ENCODE results near the gene MYO5B.
"Not testable (repeated sequence)": the region's sequence is repeated elsewhere in the genome, so short reads cannot be mapped to it uniquely, and the experiment has no call there.

Gene MYO5B

DNA sequence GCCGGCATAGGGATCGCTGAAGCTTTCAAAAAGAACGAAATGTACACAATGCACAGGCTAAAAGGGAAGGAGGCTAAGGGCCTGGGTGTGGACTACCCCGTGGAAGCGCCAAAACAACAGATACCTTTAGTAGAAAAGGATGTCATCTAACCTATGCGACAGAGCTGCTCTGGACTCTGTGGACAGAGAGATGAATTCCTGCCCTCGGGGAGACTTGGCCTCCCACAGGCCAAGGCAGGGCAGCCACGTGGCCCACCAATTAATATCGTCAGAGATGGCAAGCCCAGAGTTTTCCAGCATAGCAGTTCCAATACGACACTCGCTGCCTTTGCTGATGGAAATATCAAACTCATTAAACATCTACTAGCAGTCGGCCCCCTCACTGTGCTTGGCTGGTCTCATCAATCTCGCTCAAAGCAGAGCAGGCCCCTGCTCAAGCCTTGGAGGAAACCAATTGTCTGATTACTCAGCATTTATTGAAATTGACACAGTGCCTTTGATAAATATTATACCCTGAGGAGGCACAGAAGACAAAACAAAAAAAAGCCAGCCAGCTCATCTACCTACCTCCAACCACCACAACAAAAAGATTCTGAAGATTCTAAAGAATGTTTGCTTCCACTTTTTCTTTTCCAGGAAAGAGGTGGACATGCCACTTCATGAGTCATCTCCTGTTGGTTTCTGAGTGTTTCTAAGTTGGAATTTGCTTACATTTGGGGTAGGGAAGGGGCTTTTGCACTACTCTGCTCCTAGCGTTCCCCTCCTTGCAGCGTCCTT is 302.6 kb downstream of the MYO5B start:
- H2BK12ac ChIP-seq (ENCODE audit: low read length), result no peak overlapping the region
- H4K91ac ChIP-seq (ENCODE audit: low read depth, low read length, poor library complexity), result no peak overlapping the region
- no peak overlapping the region for H4K8ac ChIP-seq (ENCODE audit: low read depth, low read length)
- peaks cover 0 to 21% of the 10 kb centered on the region in 2 donors for H3K4me1 ChIP-seq (ENCODE audit: control insufficient read depth in 2 of 2, insufficient read depth in 1 of 2, low read depth in 1 of 2, low read length in 2 of 2)
- H3K14ac ChIP-seq (ENCODE audit: low read length), result no peak overlapping the region
- H2BK5ac ChIP-seq (ENCODE audit: low read length), result no peak overlapping the region
- H3K18ac ChIP-seq (ENCODE audit: low read length), result no peak overlapping the region
- no peak overlapping the region for H2AK5ac ChIP-seq (ENCODE audit: low read depth, low read length)
- no peaks in the 10 kb centered on the region for H3K36me3 ChIP-seq (replicated peaks in 1 of 2; ENCODE audit: control insufficient read depth in 2 of 2, insufficient read depth in 2 of 2, low read length in 2 of 2)
- no peak overlapping the region for H3K4ac ChIP-seq (ENCODE audit: low read length)
- no peak overlapping the region for H3K4me3 ChIP-seq (ENCODE audit: low read length in 2 of 2)
- no peak overlapping the region for H3K27ac ChIP-seq (replicated peaks; ENCODE audit: low read length)
- no peak overlapping the region for H3K4me2 ChIP-seq (ENCODE audit: insufficient read depth, low read length, poor library complexity, severe bottlenecking)
- H2AFZ ChIP-seq (ENCODE audit: low read length), result no peak overlapping the region
- H2BK120ac ChIP-seq (ENCODE audit: low read depth, low read length), result no peak overlapping the region
- WGBS, 2 donors (ENCODE audit: extremely low coverage in 2 of 2, insufficient read length in 2 of 2, insufficient replicate concordance in 1 of 2), result no CpG with 5 or more reads among the region's 15 CpGs
- H3K23ac ChIP-seq (ENCODE audit: low read depth, low read length, poor library complexity), result no peak overlapping the region
- no peak overlapping the region for H2BK15ac ChIP-seq (ENCODE audit: low read length)
- H3K79me1 ChIP-seq (ENCODE audit: low read depth, low read length), result no peaks in the 10 kb centered on the region
- H3K9ac ChIP-seq (ENCODE audit: low read depth, low read length, poor library complexity), result no peak overlapping the region
- no peak for DNase-seq (ENCODE audit: low spot score)
- H3K27me3 ChIP-seq (ENCODE audit: control insufficient read depth in 3 of 3, insufficient read depth in 3 of 3, low read depth in 1 of 3, low read length in 3 of 3), result peaks cover 0 to 4% (median 0%) of the 10 kb centered on the region in 3 experiments
- H3K9me3 ChIP-seq (replicated peaks in 1 of 2; ENCODE audit: control insufficient read depth in 2 of 2, insufficient read depth in 1 of 2, low read depth in 1 of 2, low read length in 2 of 2), result no peaks in the 10 kb centered on the region

DNA sequence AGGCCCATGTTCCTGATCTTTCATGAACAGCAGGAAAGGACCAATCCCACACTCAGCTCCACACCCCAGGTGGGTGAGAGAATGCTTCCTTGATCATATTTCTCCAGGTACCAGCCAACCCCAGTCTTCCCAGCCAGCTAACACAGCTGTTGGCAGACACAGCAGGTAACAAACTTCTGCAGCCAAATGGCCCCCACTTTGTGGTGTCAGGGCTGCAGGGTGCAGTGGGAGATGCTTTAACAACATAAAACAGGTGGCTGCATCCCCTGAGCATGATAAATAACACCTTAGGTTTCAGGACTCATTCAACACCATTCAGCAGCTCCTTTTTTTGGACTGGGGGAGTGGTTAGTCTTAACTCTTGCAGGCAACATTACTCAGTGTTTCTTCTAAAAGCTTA is 304.9 kb downstream of the MYO5B start:
- H3K9ac ChIP-seq (ENCODE audit: low read depth, low read length, poor library complexity), result no peak overlapping the region
- H2AFZ ChIP-seq (ENCODE audit: low read length), result no peak overlapping the region
- no peak overlapping the region for H3K4me2 ChIP-seq (ENCODE audit: insufficient read depth, low read length, poor library complexity, severe bottlenecking)
- peaks cover 0 to 4% (median 0%) of the 10 kb centered on the region in 3 experiments for H3K27me3 ChIP-seq (ENCODE audit: control insufficient read depth in 3 of 3, insufficient read depth in 3 of 3, low read depth in 1 of 3, low read length in 3 of 3)
- H4K91ac ChIP-seq (ENCODE audit: low read depth, low read length, poor library complexity), result no peak overlapping the region
- no peak overlapping the region for H3K23ac ChIP-seq (ENCODE audit: low read depth, low read length, poor library complexity)
- no peak for DNase-seq (ENCODE audit: low spot score)
- H3K36me3 ChIP-seq (replicated peaks in 1 of 2; ENCODE audit: control insufficient read depth in 2 of 2, insufficient read depth in 2 of 2, low read length in 2 of 2), result no peaks in the 10 kb centered on the region
- no peaks in the 10 kb centered on the region for H3K9me3 ChIP-seq (replicated peaks in 1 of 2; ENCODE audit: control insufficient read depth in 2 of 2, insufficient read depth in 1 of 2, low read depth in 1 of 2, low read length in 2 of 2)
- H3K4me1 ChIP-seq (ENCODE audit: control insufficient read depth in 2 of 2, insufficient read depth in 1 of 2, low read depth in 1 of 2, low read length in 2 of 2), result peaks cover 0 to 13% of the 10 kb centered on the region in 2 donors
- H4K8ac ChIP-seq (ENCODE audit: low read depth, low read length), result no peak overlapping the region
- H2BK15ac ChIP-seq (ENCODE audit: low read length), result no peak overlapping the region
- H3K18ac ChIP-seq (ENCODE audit: low read length), result no peak overlapping the region
- H3K4me3 ChIP-seq (ENCODE audit: low read length in 2 of 2), result no peak overlapping the region
- no peaks in the 10 kb centered on the region for H3K79me1 ChIP-seq (ENCODE audit: low read depth, low read length)
- H2BK120ac ChIP-seq (ENCODE audit: low read depth, low read length), result no peak overlapping the region
- H3K4ac ChIP-seq (ENCODE audit: low read length), result no peak overlapping the region
- no peak overlapping the region for H2AK5ac ChIP-seq (ENCODE audit: low read depth, low read length)
- H2BK5ac ChIP-seq (ENCODE audit: low read length), result no peak overlapping the region
- no peak overlapping the region for H2BK12ac ChIP-seq (ENCODE audit: low read length)
- H3K14ac ChIP-seq (ENCODE audit: low read length), result no peak overlapping the region
- no peak overlapping the region for H3K27ac ChIP-seq (replicated peaks; ENCODE audit: low read length)

DNA sequence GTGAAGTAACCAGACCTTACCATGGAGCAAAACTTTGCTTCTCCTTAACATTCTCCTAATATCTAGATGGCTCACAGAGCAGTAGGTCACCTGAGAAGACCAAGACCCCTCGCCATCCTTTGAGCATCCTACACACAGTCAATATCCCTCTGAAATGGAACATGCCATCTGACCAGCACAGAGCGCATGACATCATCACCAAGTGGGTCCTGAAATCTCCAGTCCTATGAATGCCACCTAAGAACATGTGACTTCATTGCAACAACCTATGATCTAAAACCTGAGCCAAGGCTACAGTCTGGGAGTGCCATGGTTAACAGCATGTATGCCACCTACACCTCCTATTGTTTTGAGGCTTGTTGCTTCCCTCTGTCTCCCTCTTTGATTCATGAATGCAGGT is 305.4 kb downstream of the MYO5B start:
- not testable (repeated sequence) for H4K8ac ChIP-seq (ENCODE audit: low read depth, low read length); H3K36me3 ChIP-seq (replicated peaks in 1 of 2; ENCODE audit: control insufficient read depth in 2 of 2, insufficient read depth in 2 of 2, low read length in 2 of 2); H2BK12ac ChIP-seq (ENCODE audit: low read length); H2BK5ac ChIP-seq (ENCODE audit: low read length); H3K18ac ChIP-seq (ENCODE audit: low read length); H3K23ac ChIP-seq (ENCODE audit: low read depth, low read length, poor library complexity); H4K91ac ChIP-seq (ENCODE audit: low read depth, low read length, poor library complexity); DNase-seq (ENCODE audit: low spot score); H3K27me3 ChIP-seq (ENCODE audit: control insufficient read depth in 3 of 3, insufficient read depth in 3 of 3, low read depth in 1 of 3, low read length in 3 of 3); H3K4ac ChIP-seq (ENCODE audit: low read length); H2AFZ ChIP-seq (ENCODE audit: low read length); H2AK5ac ChIP-seq (ENCODE audit: low read depth, low read length); H3K4me2 ChIP-seq (ENCODE audit: insufficient read depth, low read length, poor library complexity, severe bottlenecking); H3K4me3 ChIP-seq (ENCODE audit: low read length in 2 of 2); H2BK15ac ChIP-seq (ENCODE audit: low read length); H3K27ac ChIP-seq (replicated peaks; ENCODE audit: low read length); H3K79me1 ChIP-seq (ENCODE audit: low read depth, low read length); H3K9ac ChIP-seq (ENCODE audit: low read depth, low read length, poor library complexity); H3K9me3 ChIP-seq (replicated peaks in 1 of 2; ENCODE audit: control insufficient read depth in 2 of 2, insufficient read depth in 1 of 2, low read depth in 1 of 2, low read length in 2 of 2); H3K14ac ChIP-seq (ENCODE audit: low read length); H3K4me1 ChIP-seq (ENCODE audit: control insufficient read depth in 2 of 2, insufficient read depth in 1 of 2, low read depth in 1 of 2, low read length in 2 of 2); H2BK120ac ChIP-seq (ENCODE audit: low read depth, low read length)
- WGBS, 2 donors (ENCODE audit: extremely low coverage in 2 of 2, insufficient read length in 2 of 2, insufficient replicate concordance in 1 of 2), result no CpG with 5 or more reads among the region's 2 CpGs

DNA sequence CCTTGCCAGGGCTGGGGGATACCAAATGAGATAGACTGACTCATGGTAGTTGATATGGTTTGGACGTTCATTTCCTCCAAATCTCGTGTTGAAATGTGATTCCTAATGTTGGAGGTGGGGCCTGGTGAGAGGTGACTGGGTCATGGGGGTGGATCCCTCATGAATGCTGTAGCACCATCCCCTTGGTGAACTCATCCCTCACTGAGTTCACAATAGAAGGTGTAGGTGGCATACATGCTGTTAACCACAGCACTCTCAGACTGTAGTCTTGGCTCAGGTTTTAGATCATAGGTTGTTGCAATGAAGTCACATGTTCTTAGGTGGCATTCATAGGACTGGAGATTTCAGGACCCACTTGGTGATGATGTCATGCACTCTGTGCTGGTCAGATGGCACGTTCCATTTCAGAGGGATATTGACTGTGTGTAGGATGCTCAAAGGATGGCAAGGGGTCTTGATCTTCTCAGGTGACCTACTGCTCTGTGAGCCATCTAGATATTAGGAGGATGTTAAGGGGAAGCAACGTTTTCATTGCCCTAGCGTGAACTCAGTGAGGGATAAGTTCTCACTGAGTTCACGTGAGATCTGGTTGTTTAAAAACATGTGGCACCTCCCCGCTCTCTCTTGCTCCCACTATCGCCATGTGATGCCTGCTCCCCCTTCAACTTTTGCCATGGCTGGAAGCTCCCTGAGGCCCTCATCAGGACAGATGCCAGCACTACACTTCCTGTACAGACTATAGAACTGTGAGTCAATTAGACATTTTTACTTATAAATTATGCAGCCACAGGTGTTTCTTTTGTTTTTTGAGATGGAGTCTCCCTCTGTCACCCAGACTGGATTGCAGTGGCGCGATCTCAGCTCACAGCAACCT is 307.8 kb downstream of the MYO5B start:
- no peak overlapping the region for H2BK15ac ChIP-seq (ENCODE audit: low read length)
- WGBS, 2 donors (ENCODE audit: extremely low coverage in 2 of 2, insufficient read length in 2 of 2, insufficient replicate concordance in 1 of 2), result no CpG with 5 or more reads among the region's 10 CpGs
- no peak overlapping the region for H4K8ac ChIP-seq (ENCODE audit: low read depth, low read length)
- no peak overlapping the region for H3K4ac ChIP-seq (ENCODE audit: low read length)
- no peak overlapping the region for H2AFZ ChIP-seq (ENCODE audit: low read length)
- H3K79me1 ChIP-seq (ENCODE audit: low read depth, low read length), result no peaks in the 10 kb centered on the region
- no peak overlapping the region for H2BK5ac ChIP-seq (ENCODE audit: low read length)
- H3K14ac ChIP-seq (ENCODE audit: low read length), result no peak overlapping the region
- H3K4me2 ChIP-seq (ENCODE audit: insufficient read depth, low read length, poor library complexity, severe bottlenecking), result no peak overlapping the region
- H3K27me3 ChIP-seq (ENCODE audit: control insufficient read depth in 3 of 3, insufficient read depth in 3 of 3, low read depth in 1 of 3, low read length in 3 of 3), result peaks cover 0 to 4% (median 0%) of the 10 kb centered on the region in 3 experiments
- H3K36me3 ChIP-seq (replicated peaks in 1 of 2; ENCODE audit: control insufficient read depth in 2 of 2, insufficient read depth in 2 of 2, low read length in 2 of 2), result no peaks in the 10 kb centered on the region
- peaks cover 0 to 8% of the 10 kb centered on the region in 2 donors for H3K4me1 ChIP-seq (ENCODE audit: control insufficient read depth in 2 of 2, insufficient read depth in 1 of 2, low read depth in 1 of 2, low read length in 2 of 2)
- H3K9ac ChIP-seq (ENCODE audit: low read depth, low read length, poor library complexity), result no peak overlapping the region
- no peak overlapping the region for H4K91ac ChIP-seq (ENCODE audit: low read depth, low read length, poor library complexity)
- no peak overlapping the region for H3K27ac ChIP-seq (replicated peaks; ENCODE audit: low read length)
- no peaks in the 10 kb centered on the region for H3K9me3 ChIP-seq (replicated peaks in 1 of 2; ENCODE audit: control insufficient read depth in 2 of 2, insufficient read depth in 1 of 2, low read depth in 1 of 2, low read length in 2 of 2)
- no peak overlapping the region for H3K4me3 ChIP-seq (ENCODE audit: low read length in 2 of 2)
- H2BK12ac ChIP-seq (ENCODE audit: low read length), result no peak overlapping the region
- no peak for DNase-seq (ENCODE audit: low spot score)
- H2BK120ac ChIP-seq (ENCODE audit: low read depth, low read length), result no peak overlapping the region
- no peak overlapping the region for H3K18ac ChIP-seq (ENCODE audit: low read length)
- H2AK5ac ChIP-seq (ENCODE audit: low read depth, low read length), result no peak overlapping the region
- no peak overlapping the region for H3K23ac ChIP-seq (ENCODE audit: low read depth, low read length, poor library complexity)
